A673 (cell line): Measurements from ENCODE around the gene PPA2.

Source experiments
- EZH2 ChIP-seq: fragments of 200-600 bp; sonication (generic); IDR thresholded peaks from 2 replicates; pipeline ENCODE4 v1.6.1; 2017; ENCODE audit warnings: borderline replicate concordance, low read depth, mild to moderate bottlenecking, mixed read lengths, antibody characterized with exemption, low read length; ENCODE audit not compliant: poor library complexity, severe bottlenecking
- TF ChIP-seq, protein P1 (sequence below): fragments of 300-800, 200-600 bp; sonication (generic); conservative IDR thresholded peaks from 2 replicates; pipeline ENCODE4 v1.5.1; 2017; ENCODE audit warnings: low read depth, mild to moderate bottlenecking, antibody characterized with exemption, low read length, moderate library complexity, mixed read lengths

DNA sequence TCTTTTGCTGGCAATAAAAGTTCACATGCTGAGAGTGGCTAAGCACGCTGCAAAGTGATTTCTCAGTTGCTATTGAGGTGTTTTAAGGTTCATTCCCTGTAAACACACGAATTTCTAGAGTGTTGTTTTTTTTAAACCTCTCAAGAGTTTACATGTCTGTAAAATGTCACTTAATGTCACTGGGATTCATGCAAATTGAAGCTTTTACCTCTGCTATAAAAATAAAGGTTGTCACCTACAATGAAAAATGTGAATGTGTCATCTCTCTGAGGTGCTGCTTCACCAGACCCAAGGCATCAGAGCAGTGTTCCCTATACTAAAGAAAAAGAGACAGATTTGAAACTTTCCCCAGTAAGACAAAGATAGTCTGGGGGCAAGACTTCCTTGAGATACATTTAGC lies 127.0 kb downstream of the PPA2 start:
- TF ChIP-seq, protein P1, sequence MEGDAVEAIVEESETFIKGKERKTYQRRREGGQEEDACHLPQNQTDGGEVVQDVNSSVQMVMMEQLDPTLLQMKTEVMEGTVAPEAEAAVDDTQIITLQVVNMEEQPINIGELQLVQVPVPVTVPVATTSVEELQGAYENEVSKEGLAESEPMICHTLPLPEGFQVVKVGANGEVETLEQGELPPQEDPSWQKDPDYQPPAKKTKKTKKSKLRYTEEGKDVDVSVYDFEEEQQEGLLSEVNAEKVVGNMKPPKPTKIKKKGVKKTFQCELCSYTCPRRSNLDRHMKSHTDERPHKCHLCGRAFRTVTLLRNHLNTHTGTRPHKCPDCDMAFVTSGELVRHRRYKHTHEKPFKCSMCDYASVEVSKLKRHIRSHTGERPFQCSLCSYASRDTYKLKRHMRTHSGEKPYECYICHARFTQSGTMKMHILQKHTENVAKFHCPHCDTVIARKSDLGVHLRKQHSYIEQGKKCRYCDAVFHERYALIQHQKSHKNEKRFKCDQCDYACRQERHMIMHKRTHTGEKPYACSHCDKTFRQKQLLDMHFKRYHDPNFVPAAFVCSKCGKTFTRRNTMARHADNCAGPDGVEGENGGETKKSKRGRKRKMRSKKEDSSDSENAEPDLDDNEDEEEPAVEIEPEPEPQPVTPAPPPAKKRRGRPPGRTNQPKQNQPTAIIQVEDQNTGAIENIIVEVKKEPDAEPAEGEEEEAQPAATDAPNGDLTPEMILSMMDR, result no peak
- TF ChIP-seq EZH2, result no peak
